ENCODE data around the gene SH3TC1. TPM values are rescaled to one million over a fixed set of nuclear protein-coding genes. Genes with fewer than 3 reads are reported as not detected.

SH3TC1 gene
- total and polyA plus RNA-seq, 10 of the 15 experiments (the other 5 are each of a cell fraction or from before 2014, with no cell fraction given), result 0.19 to 47.0 (median 18.4) TPM

DNA sequence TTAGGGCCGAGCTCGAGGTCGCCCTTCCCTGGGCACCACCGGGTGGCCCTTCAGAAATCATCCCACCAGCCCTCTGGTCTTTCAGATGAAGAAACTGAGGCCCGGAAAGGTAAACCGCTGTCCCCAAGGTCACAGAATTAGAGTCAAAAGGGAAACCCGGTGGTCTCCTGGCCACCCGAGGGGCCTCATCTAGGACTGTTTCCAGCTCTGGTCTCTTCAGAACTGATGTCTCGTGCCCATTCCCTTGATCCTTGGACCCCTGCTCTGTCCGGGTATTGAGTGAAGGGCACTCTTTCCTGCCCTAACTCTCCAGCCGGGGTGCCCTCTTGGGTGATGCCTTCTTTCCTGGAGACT, 71.3 kb downstream of the SH3TC1 start:
- FAIRE-seq (no peak), DNase-seq (ENCODE audit: low read depth, low spot score) (no peak), ATAC-seq (no peak)
- no peaks in the 10 kb centered on the region for H3K36me3 ChIP-seq (ENCODE audit: control insufficient read depth in 2 of 2, insufficient read depth in 2 of 2, low read length in 1 of 2)
- ChIA-PET SMC1A (ENCODE audit: uncharacterized antibody, unreplicated experiment) (no interaction called here), CTCF (no interaction called here), POLR2A (no interaction called here), RAD21 (ENCODE audit: unreplicated experiment) (no interaction called here)
- 69% methylated on average over 7 of the region's 11 CpGs for WGBS (ENCODE audit: insufficient coverage, insufficient replicate concordance, low lambda C conversion rate, missing lambda C conversion rate)
- H3K4me2 ChIP-seq (ENCODE audit: control insufficient read depth, insufficient read depth), result no peak overlapping the region
- no peaks in the 10 kb centered on the region for H3K79me2 ChIP-seq (ENCODE audit: control insufficient read depth, insufficient read depth, low read length)
- no TSS peak for BruUV-seq (replicated peaks)
- in situ Hi-C loops (cut with MboI) (no loop called here), intact Hi-C loops (cut with micrococcal nuclease; ENCODE audit: unreplicated experiment) (no loop called here)
- H3K4me1 ChIP-seq (ENCODE audit: control insufficient read depth, insufficient read depth, low read length), result no peaks in the 10 kb centered on the region
- peaks cover 2 to 6% of the 10 kb centered on the region in 2 experiments; a peak in 3 of 4 replicates for H3K27me3 ChIP-seq (replicated peaks in 1 of 2; ENCODE audit: control insufficient read depth in 2 of 2, insufficient read depth in 2 of 2, low read length in 1 of 2)
- TF ChIP-seq KAT2A (conservative IDR thresholded peaks at IDR 0.05; ENCODE audit: control insufficient read depth, low read depth, low read length), result no peak
- TF ChIP-seq TCF7 (IDR thresholded peaks at IDR 0.05; ENCODE audit: borderline replicate concordance), result no peak
- TF ChIP-seq, protein P1, sequence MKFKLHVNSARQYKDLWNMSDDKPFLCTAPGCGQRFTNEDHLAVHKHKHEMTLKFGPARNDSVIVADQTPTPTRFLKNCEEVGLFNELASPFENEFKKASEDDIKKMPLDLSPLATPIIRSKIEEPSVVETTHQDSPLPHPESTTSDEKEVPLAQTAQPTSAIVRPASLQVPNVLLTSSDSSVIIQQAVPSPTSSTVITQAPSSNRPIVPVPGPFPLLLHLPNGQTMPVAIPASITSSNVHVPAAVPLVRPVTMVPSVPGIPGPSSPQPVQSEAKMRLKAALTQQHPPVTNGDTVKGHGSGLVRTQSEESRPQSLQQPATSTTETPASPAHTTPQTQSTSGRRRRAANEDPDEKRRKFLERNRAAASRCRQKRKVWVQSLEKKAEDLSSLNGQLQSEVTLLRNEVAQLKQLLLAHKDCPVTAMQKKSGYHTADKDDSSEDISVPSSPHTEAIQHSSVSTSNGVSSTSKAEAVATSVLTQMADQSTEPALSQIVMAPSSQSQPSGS (IDR thresholded peaks at IDR 0.05; ENCODE audit: low read length), result no peak
- TF ChIP-seq, protein P2, sequence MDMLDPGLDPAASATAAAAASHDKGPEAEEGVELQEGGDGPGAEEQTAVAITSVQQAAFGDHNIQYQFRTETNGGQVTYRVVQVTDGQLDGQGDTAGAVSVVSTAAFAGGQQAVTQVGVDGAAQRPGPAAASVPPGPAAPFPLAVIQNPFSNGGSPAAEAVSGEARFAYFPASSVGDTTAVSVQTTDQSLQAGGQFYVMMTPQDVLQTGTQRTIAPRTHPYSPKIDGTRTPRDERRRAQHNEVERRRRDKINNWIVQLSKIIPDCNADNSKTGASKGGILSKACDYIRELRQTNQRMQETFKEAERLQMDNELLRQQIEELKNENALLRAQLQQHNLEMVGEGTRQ (IDR thresholded peaks at IDR 0.05; ENCODE audit: borderline replicate concordance, low read depth, low read length), result no peak
- no peak for TF ChIP-seq PML (IDR thresholded peaks at IDR 0.05; ENCODE audit: low read length)
- no peak for TF ChIP-seq NFIC (IDR thresholded peaks at IDR 0.05; ENCODE audit: low read depth, low read length)
- TF ChIP-seq, protein P3, sequence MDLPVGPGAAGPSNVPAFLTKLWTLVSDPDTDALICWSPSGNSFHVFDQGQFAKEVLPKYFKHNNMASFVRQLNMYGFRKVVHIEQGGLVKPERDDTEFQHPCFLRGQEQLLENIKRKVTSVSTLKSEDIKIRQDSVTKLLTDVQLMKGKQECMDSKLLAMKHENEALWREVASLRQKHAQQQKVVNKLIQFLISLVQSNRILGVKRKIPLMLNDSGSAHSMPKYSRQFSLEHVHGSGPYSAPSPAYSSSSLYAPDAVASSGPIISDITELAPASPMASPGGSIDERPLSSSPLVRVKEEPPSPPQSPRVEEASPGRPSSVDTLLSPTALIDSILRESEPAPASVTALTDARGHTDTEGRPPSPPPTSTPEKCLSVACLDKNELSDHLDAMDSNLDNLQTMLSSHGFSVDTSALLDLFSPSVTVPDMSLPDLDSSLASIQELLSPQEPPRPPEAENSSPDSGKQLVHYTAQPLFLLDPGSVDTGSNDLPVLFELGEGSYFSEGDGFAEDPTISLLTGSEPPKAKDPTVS (IDR thresholded peaks at IDR 0.05; ENCODE audit: low read depth, low read length), result no peak
- TF ChIP-seq, protein P4, sequence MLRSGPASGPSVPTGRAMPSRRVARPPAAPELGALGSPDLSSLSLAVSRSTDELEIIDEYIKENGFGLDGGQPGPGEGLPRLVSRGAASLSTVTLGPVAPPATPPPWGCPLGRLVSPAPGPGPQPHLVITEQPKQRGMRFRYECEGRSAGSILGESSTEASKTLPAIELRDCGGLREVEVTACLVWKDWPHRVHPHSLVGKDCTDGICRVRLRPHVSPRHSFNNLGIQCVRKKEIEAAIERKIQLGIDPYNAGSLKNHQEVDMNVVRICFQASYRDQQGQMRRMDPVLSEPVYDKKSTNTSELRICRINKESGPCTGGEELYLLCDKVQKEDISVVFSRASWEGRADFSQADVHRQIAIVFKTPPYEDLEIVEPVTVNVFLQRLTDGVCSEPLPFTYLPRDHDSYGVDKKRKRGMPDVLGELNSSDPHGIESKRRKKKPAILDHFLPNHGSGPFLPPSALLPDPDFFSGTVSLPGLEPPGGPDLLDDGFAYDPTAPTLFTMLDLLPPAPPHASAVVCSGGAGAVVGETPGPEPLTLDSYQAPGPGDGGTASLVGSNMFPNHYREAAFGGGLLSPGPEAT (IDR thresholded peaks at IDR 0.05; ENCODE audit: low read depth), result no peak
- TF ChIP-seq, protein P5, sequence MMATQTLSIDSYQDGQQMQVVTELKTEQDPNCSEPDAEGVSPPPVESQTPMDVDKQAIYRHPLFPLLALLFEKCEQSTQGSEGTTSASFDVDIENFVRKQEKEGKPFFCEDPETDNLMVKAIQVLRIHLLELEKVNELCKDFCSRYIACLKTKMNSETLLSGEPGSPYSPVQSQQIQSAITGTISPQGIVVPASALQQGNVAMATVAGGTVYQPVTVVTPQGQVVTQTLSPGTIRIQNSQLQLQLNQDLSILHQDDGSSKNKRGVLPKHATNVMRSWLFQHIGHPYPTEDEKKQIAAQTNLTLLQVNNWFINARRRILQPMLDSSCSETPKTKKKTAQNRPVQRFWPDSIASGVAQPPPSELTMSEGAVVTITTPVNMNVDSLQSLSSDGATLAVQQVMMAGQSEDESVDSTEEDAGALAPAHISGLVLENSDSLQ (IDR thresholded peaks at IDR 0.05), result no peak
- no peak for TF ChIP-seq RAD21 (IDR thresholded peaks at IDR 0.05; ENCODE audit: insufficient read depth, low read depth, low read length)
- TF ChIP-seq, protein P6, sequence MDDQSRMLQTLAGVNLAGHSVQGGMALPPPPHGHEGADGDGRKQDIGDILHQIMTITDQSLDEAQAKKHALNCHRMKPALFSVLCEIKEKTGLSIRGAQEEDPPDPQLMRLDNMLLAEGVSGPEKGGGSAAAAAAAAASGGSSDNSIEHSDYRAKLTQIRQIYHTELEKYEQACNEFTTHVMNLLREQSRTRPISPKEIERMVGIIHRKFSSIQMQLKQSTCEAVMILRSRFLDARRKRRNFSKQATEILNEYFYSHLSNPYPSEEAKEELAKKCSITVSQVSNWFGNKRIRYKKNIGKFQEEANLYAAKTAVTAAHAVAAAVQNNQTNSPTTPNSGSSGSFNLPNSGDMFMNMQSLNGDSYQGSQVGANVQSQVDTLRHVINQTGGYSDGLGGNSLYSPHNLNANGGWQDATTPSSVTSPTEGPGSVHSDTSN (IDR thresholded peaks at IDR 0.05; ENCODE audit: insufficient replicate concordance, low read depth, low read length), result no peak
- no peak for TF ChIP-seq CREM (IDR thresholded peaks at IDR 0.05; ENCODE audit: low read depth)
- H3K9me3 ChIP-seq (replicated peaks; ENCODE audit: control insufficient read depth, insufficient read depth, low read length), result no peaks in the 10 kb centered on the region
- no peak overlapping the region for H2AFZ ChIP-seq (ENCODE audit: control insufficient read depth, low read depth, low read length)
- no peak overlapping the region for H3K27ac ChIP-seq (ENCODE audit: control insufficient read depth, insufficient read depth)
- no peak overlapping the region for H3K9ac ChIP-seq (ENCODE audit: control insufficient read depth, insufficient read depth, low read length)
- H4K20me1 ChIP-seq (ENCODE audit: control insufficient read depth, insufficient read depth), result no peaks in the 10 kb centered on the region
- no peak overlapping the region for H3K4me3 ChIP-seq

Data from GM12878 (cell line).